Colonic mucosa (tissue), 4 donors: Measurements from ENCODE around the gene RIOK1. TPM values are rescaled to one million over a fixed set of nuclear protein-coding genes. Genes with fewer than 3 reads are reported as not detected.
A peak's percentile ranks its signal among the peaks of the same experiment; 100 is the strongest.

Experiments used
- DNase-seq: peaks from one replicate; pipeline ENCODE4 v3.0.0-alpha.2; 2020
- H3K27ac ChIP-seq: fragments of 200-600 bp; one replicate; pipeline ENCODE4 v1.8.0; 2021
- H3K27me3 ChIP-seq: fragments of 200-600 bp; one replicate; pipeline ENCODE4 v1.8.0; 2021
- H3K36me3 ChIP-seq: fragments of 200-600 bp; one replicate; pipeline ENCODE4 v1.8.0; 2021
- H3K4me1 ChIP-seq: fragments of 200-600 bp; one replicate; pipeline ENCODE4 v1.8.0; 2021; ENCODE audit warnings: mild to moderate bottlenecking
- H3K4me3 ChIP-seq: fragments of 200-600 bp; one replicate; pipeline ENCODE4 v1.8.0; 2021
- H3K9ac ChIP-seq, 2 donors: one replicate each; pipeline ENCODE4 v1.7.0; 2013; ENCODE audit warnings: control low read depth in 2 of 2, low read depth in 2 of 2, low read length in 2 of 2
- H3K9me3 ChIP-seq: fragments of 200-600 bp; one replicate; pipeline ENCODE4 v1.8.0; 2021
- CTCF ChIP-seq: fragments of 200-600 bp; IDR thresholded peaks from one replicate; pipeline ENCODE4 v1.8.0; 2022; ENCODE audit warnings: antibody characterized with exemption, mild to moderate bottlenecking
- intact Hi-C: fragments of 100-400 bp; cut with DNase I; formaldehyde crosslinking; loops from one replicate; pipeline ENCODE4 v1.14.1; 2022
- total RNA-seq, 2 donors: library from RNA; stranded (reverse); fragmentation: NEBNext Ultra II Directional in 1 of 2; extraction: Animal tissue kit (Norgen Biotek cat#: 25700) in 1 of 2; gene quantifications; one replicate each; pipeline ENCODE4 v1.2.1, GENCODE V29; 2021
- donor health status: healthy.
- donor health status: DM: no; HTN: no; CAD: no.
- donor health status: DM: no; HTN: no; CAD: no.

RIOK1 gene
- total RNA-seq, 2 donors from 2014 or later = 16.6 to 16.9 TPM

- no peaks in the 10 kb centered on the region for H3K27me3 ChIP-seq
- no peaks in the 10 kb centered on the region for H3K36me3 ChIP-seq
- H3K27ac ChIP-seq = no peak overlapping the region
- H3K4me1 ChIP-seq = no peaks in the 10 kb centered on the region
- H3K4me3 ChIP-seq = no peak overlapping the region
- intact Hi-C loops = no loop called here
- DNase-seq = peak; percentile 49
- H3K9me3 ChIP-seq = no peaks in the 10 kb centered on the region
- TF ChIP-seq CTCF = no peak
- no peak overlapping the region for H3K9ac ChIP-seq
Measured at GRCh38 chr6:7467007-7467897, 77.6 kb downstream of the RIOK1 start.

Other genes starting within 250 kb of the RIOK1 start
- 100 to 1,000 TPM; 150 to 153 TPM for gene SSR1, start 76.6 kb upstream of the RIOK1 start, total RNA-seq
- not detected for gene CAGE1, start 66 bp upstream of the RIOK1 start, total RNA-seq
- 100 to 1,000 TPM; 201 to 250 TPM for gene DSP, start 151.9 kb downstream of the RIOK1 start, total RNA-seq
- gene SNRNP48, start 200.4 kb downstream of the RIOK1 start, total RNA-seq = 10 to 100 TPM; 13.8 to 14.6 TPM